HepG2 (cell line): Measurements from ENCODE around the gene KRT13. TPM values are rescaled to one million over a fixed set of nuclear protein-coding genes. Genes with fewer than 3 reads are reported as not detected.

Source experiments
- ATAC-seq: fragments of 200-7000 bp; cut with Tn5 transposase; 3 replicates; pipeline ENCODE4 v1.9.1; 2020; ENCODE audit warnings: mild to moderate bottlenecking, moderate library complexity
- BruUV-seq: library from RNA; stranded (reverse); fragments of 400-500 nt; replicated peaks from 2 replicates; lab custom pipeline; 2021; lab: Mats Ljungman, UMichigan
- CTCF ChIA-PET: fragments of 300-600 bp; formaldehyde crosslinking; extraction: SDS; loops from one replicate; lab custom pipeline; 2021; ENCODE audit warnings: low total read pairs, inconsistent platforms, low intra/inter-chr PET ratio; lab: Yijun Ruan, JAX
- POLR2A ChIA-PET: fragments of 350-600 bp; sonication (Branson Sonifier 250); formaldehyde crosslinking; loops from one replicate; lab custom pipeline; 2020; ENCODE audit warnings: antibody characterized with exemption, inconsistent platforms; lab: Yijun Ruan, JAX
- DNase-seq: peaks from one replicate; pipeline ENCODE4 v3.0.0-alpha.2; 2015; ENCODE audit warnings: low spot score
- FAIRE-seq: peaks from 3 replicates; lab custom pipeline; 2011; peaks lifted over from hg19 to GRCh38; lab: Jason Lieb, UNC
- H2AFZ ChIP-seq: one replicate; pipeline ENCODE4 v1.6.1; 2011; ENCODE audit warnings: low read length, inconsistent platforms
- H3K27ac ChIP-seq: fragments of 300-600 bp; 3 replicates; pipeline ENCODE4 v1.8.0; 2011; ENCODE audit warnings: mixed run types, mild to moderate bottlenecking, mixed read lengths, low read length, inconsistent platforms; ENCODE audit not compliant: insufficient read depth; ENCODE audit errors: extremely low read length
- H3K27me3 ChIP-seq, 2 experiments: fragments of 200-600 bp in 1 of 2; 2 replicates in 1 of 2; 3 replicates in 1 of 2; pipeline versions ENCODE4 v1.6.0 to v1.8.0; 2011; ENCODE audit warnings: low read length in 2 of 2, mild to moderate bottlenecking in 2 of 2, moderate library complexity in 2 of 2, inconsistent platforms in 1 of 2; ENCODE audit not compliant: insufficient read depth in 2 of 2, control insufficient read depth in 1 of 2
- H3K36me3 ChIP-seq, 2 experiments: fragments of 200-600 bp in 1 of 2; replicated peaks in 1 of 2; 2 replicates in 1 of 2; 3 replicates in 1 of 2; pipeline versions ENCODE4 v1.5.1 to v1.8.0; 2011; ENCODE audit warnings: low read length in 2 of 2, inconsistent platforms in 1 of 2; ENCODE audit not compliant: insufficient read depth in 2 of 2, control insufficient read depth in 1 of 2
- H3K4me1 ChIP-seq: 2 replicates; pipeline ENCODE4 v1.5.1; 2012; ENCODE audit warnings: low read length, inconsistent platforms; ENCODE audit not compliant: insufficient read depth
- H3K4me2 ChIP-seq: 2 replicates; pipeline ENCODE4 v1.6.0; 2011; ENCODE audit warnings: low read depth, low read length, inconsistent platforms
- H3K4me3 ChIP-seq, 3 experiments: fragments of 200-600 bp in 1 of 3; sonication (generic), shearing (Covaris generic) in 1 of 3; replicated peaks in 1 of 3; 2 replicates each; pipeline ENCODE4 v1.5.1; 2011 to 2016; ENCODE audit warnings: low read length in 3 of 3, inconsistent platforms in 2 of 3, low read depth in 2 of 3, mild to moderate bottlenecking in 2 of 3, control low read depth in 1 of 3, mixed read lengths in 1 of 3; ENCODE audit not compliant: insufficient read depth in 1 of 3
- H3K79me2 ChIP-seq: one replicate; pipeline ENCODE4 v1.6.1; 2011; ENCODE audit warnings: low read length, inconsistent platforms; ENCODE audit not compliant: insufficient read depth
- H3K9ac ChIP-seq: 2 replicates; pipeline ENCODE4 v1.6.0; 2011; ENCODE audit warnings: mild to moderate bottlenecking, low read depth, low read length, inconsistent platforms; ENCODE audit not compliant: insufficient read depth
- H3K9me3 ChIP-seq: 2 replicates; pipeline ENCODE4 v1.5.1; 2012; ENCODE audit warnings: mild to moderate bottlenecking, low read length
- H4K20me1 ChIP-seq: 2 replicates; pipeline ENCODE4 v1.6.0; 2011; ENCODE audit warnings: inconsistent platforms, mild to moderate bottlenecking, low read length, moderate library complexity; ENCODE audit not compliant: insufficient read depth
- FOXO1 ChIP-seq: sonication (generic); formaldehyde crosslinking; IDR thresholded peaks from 2 replicates; pipeline ENCODE4 v1.4.0; 2020; ENCODE audit warnings: missing genetic modification reagents
- GATA4 ChIP-seq: sonication (generic); IDR thresholded peaks from 2 replicates; pipeline ENCODE4 v1.6.1; 2016; ENCODE audit warnings: antibody characterized with exemption, low read depth, borderline replicate concordance
- SAP130 ChIP-seq: IDR thresholded peaks from 2 replicates; pipeline ENCODE4 v1.6.1; 2016; ENCODE audit warnings: low read depth
- SRSF4 ChIP-seq: fragments of 200-400 bp; formaldehyde crosslinking; IDR thresholded peaks from one replicate; pipeline ENCODE4 v1.6.1; 2018; ENCODE audit warnings: mild to moderate bottlenecking, low read depth, low read length, moderate library complexity; ENCODE audit not compliant: poor library complexity, severe bottlenecking
- ZNF296 ChIP-seq: sonication (generic); formaldehyde crosslinking; conservative IDR thresholded peaks from 2 replicates; pipeline ENCODE4 v1.5.0; 2020; ENCODE audit warnings: mild to moderate bottlenecking, missing genetic modification reagents
- ZNF891 ChIP-seq: sonication (generic); formaldehyde crosslinking; IDR thresholded peaks from 2 replicates; pipeline ENCODE4 v1.5.0; 2020; ENCODE audit warnings: mild to moderate bottlenecking, missing genetic modification reagents
- WGBS: methylation state at CpG from one replicate; pipeline ENCODE4 v1.1.6; 2017; ENCODE audit warnings: low lambda C conversion rate; 5-methylcytosine and 5-hydroxymethylcytosine counted together
- in situ Hi-C: cut with HindIII; loops from 2 replicates; pipeline ENCODE4 v1.10.0; 2017; ENCODE audit warnings: low pct_unique_long_range_greater_than_20kb; ENCODE audit not compliant: extremely low pct_ligation_motif_present
- intact Hi-C: fragments of 100-400 bp; cut with micrococcal nuclease; formaldehyde crosslinking; loops from one replicate; pipeline ENCODE4 v1.10.0; 2022; ENCODE audit not compliant: unreplicated experiment
- polyA plus RNA-seq, 8 experiments: library from polyadenylated mRNA; depleted of rRNA in 3 of 8; stranded (reverse) in 7 of 8; unstranded in 1 of 8; fragments of >200 nt; fragmentation: Illumina TruSeq in 4 of 8; extraction: Trizol in 4 of 8; gene quantifications; 2 replicates each; pipeline versions ENCODE4 v1.2.1 to v1.2.3, GENCODE V29; 2011 to 2016; ENCODE audit warnings: low read depth in 4 of 8, missing spikeins in 1 of 8, mixed read lengths in 1 of 8; ENCODE audit not compliant: insufficient read depth in 1 of 8
- total RNA-seq, 5 experiments: library from RNA; depleted of rRNA; stranded (reverse); fragments of >200 nt; fragmentation: Illumina TruSeq; extraction: Trizol; gene quantifications; 2 replicates each; pipeline ENCODE4 v1.2.3, GENCODE V29; 2016; ENCODE audit warnings: low read depth in 1 of 5
- TF ChIP-seq, protein P1 (sequence below), 2 experiments: sonication (generic) in 1 of 2; formaldehyde crosslinking in 1 of 2; IDR thresholded peaks; 2 replicates each; pipeline versions ENCODE4 v1.4.0 to v1.6.1; 2016 to 2020; ENCODE audit warnings: borderline replicate concordance in 1 of 2, low read depth in 1 of 2, mild to moderate bottlenecking in 1 of 2, missing genetic modification reagents in 1 of 2
- TF ChIP-seq, protein P2 (sequence below): sonication (generic); formaldehyde crosslinking; IDR thresholded peaks from 2 replicates; pipeline ENCODE4 v1.5.1; 2020; ENCODE audit warnings: mild to moderate bottlenecking, missing genetic modification reagents, moderate library complexity

KRT13 gene
- total and polyA plus RNA-seq, 2 of the 13 experiments (the other 11 are each of a cell fraction or from before 2014, with no cell fraction given) = not detected

DNA sequence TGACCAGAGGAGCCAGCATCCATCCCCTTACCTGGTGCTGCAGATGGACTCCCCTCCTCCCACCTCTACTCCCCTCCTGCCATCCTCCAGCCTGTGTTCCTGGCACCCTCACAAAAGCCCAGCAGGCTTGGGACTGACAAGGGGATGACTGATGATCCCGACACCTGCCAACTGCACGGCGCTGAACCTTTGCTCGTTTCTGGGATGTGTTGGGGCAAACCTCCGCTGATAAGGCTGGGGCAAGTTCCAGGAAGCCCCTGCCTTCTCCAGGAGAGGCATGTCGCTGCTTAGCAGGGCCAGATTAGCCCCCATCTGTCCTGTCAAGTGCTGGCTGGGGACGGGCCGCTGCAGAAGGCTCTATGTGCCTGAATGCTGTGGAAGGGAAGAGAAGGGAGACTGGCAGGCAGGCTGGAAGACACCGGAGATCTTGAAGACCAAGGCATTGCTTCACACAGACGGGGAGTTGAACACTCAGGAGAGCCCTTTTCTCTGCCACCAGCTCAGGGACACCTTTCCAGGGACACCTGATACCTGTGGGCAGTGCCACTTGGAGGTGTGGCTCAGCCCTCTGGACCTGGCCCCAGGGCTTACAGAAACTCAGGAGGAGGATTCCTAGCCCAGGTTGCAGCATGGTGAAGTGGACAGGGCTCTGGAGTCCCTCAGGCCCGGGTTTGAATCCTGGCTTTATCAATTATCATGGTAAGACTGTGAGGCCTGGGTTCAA, 14.3 kb upstream of the KRT13 start:
- ChIA-PET POLR2A (no interaction called here), CTCF (no interaction called here)
- no peak overlapping the region for H2AFZ ChIP-seq
- in situ Hi-C loops = no loop called here
- FAIRE-seq (no peak), ATAC-seq (peak; percentile 5; the same call in 2 of the 3 replicates), DNase-seq (no peak)
- H3K4me2 ChIP-seq = peak overlapping the region; percentile 46
- peaks cover 0 to 2% of the 10 kb centered on the region in 2 experiments; a peak in 1 of 5 replicates for H3K36me3 ChIP-seq
- no peak overlapping the region; a peak in 1 of 6 replicates for H3K4me3 ChIP-seq
- TF ChIP-seq FOXO1 (CRISPR knock-in tag) (no peak), GATA4 (no peak), ZNF891 (0 out of 2 replicates have a peak, but pooled peaks have one; percentile 13), ZNF296 (0 out of 2 replicates have a peak, but pooled peaks have one; percentile 24), SRSF4 (no peak), SAP130 (CRISPR knock-in tag) (0 out of 2 replicates have a peak, but pooled peaks have one; percentile 24)
- TF ChIP-seq, protein P1, sequence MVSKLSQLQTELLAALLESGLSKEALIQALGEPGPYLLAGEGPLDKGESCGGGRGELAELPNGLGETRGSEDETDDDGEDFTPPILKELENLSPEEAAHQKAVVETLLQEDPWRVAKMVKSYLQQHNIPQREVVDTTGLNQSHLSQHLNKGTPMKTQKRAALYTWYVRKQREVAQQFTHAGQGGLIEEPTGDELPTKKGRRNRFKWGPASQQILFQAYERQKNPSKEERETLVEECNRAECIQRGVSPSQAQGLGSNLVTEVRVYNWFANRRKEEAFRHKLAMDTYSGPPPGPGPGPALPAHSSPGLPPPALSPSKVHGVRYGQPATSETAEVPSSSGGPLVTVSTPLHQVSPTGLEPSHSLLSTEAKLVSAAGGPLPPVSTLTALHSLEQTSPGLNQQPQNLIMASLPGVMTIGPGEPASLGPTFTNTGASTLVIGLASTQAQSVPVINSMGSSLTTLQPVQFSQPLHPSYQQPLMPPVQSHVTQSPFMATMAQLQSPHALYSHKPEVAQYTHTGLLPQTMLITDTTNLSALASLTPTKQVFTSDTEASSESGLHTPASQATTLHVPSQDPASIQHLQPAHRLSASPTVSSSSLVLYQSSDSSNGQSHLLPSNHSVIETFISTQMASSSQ (IDR thresholded peaks at IDR 0.05; ENCODE audit: low read depth) = no peak
- TF ChIP-seq, protein P1 (CRISPR knock-in tag; IDR thresholded peaks at IDR 0.05; ENCODE audit: borderline replicate concordance) = 0 out of 2 replicates have a peak, but pooled peaks have one; percentile 39
- TF ChIP-seq, protein P2, sequence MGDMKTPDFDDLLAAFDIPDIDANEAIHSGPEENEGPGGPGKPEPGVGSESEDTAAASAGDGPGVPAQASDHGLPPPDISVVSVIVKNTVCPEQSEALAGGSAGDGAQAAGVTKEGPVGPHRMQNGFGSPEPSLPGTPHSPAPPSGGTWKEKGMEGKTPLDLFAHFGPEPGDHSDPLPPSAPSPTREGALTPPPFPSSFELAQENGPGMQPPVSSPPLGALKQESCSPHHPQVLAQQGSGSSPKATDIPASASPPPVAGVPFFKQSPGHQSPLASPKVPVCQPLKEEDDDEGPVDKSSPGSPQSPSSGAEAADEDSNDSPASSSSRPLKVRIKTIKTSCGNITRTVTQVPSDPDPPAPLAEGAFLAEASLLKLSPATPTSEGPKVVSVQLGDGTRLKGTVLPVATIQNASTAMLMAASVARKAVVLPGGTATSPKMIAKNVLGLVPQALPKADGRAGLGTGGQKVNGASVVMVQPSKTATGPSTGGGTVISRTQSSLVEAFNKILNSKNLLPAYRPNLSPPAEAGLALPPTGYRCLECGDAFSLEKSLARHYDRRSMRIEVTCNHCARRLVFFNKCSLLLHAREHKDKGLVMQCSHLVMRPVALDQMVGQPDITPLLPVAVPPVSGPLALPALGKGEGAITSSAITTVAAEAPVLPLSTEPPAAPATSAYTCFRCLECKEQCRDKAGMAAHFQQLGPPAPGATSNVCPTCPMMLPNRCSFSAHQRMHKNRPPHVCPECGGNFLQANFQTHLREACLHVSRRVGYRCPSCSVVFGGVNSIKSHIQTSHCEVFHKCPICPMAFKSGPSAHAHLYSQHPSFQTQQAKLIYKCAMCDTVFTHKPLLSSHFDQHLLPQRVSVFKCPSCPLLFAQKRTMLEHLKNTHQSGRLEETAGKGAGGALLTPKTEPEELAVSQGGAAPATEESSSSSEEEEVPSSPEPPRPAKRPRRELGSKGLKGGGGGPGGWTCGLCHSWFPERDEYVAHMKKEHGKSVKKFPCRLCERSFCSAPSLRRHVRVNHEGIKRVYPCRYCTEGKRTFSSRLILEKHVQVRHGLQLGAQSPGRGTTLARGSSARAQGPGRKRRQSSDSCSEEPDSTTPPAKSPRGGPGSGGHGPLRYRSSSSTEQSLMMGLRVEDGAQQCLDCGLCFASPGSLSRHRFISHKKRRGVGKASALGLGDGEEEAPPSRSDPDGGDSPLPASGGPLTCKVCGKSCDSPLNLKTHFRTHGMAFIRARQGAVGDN = peak; percentile 13; the same call in 1 of the 2 replicates
- H4K20me1 ChIP-seq = no peaks in the 10 kb centered on the region
- H3K79me2 ChIP-seq = no peaks in the 10 kb centered on the region
- BruUV-seq = no TSS peak
- H3K9ac ChIP-seq = no peak overlapping the region
- peaks cover 1 to 3% of the 10 kb centered on the region in 2 experiments; a peak in 3 of 5 replicates for H3K27me3 ChIP-seq
- WGBS = 13% methylated on average over 8 of the region's 11 CpGs
- no peaks in the 10 kb centered on the region for H3K9me3 ChIP-seq
- intact Hi-C loops = loop anchor here (10.0 kb wide), 1 partner anchor 615 kb away; no protein-coding TSS in a partner anchor
- peaks cover 53% of the 10 kb centered on the region for H3K4me1 ChIP-seq
- H3K27ac ChIP-seq = no peak overlapping the region
